PC-3 (cell line): ENCODE measurements around the gene COL8A1. TPM values are rescaled to one million over a fixed set of nuclear protein-coding genes. Genes with fewer than 3 reads are reported as not detected.

Experiments used
- ATAC-seq: fragments of 200-7000 bp; cut with Tn5 transposase; 2 replicates; pipeline ENCODE4 v1.9.1; 2020; ENCODE audit warnings: mild to moderate bottlenecking, moderate library complexity
- BruUV-seq: library from RNA; stranded (reverse); fragments of 400-500 nt; replicated peaks from 2 replicates; lab custom pipeline; 2021; lab: Mats Ljungman, UMichigan
- CTCF ChIA-PET: fragments of 300-600 bp; sonication (Branson Sonifier 250); formaldehyde crosslinking; loops from one replicate; lab custom pipeline; 2022; ENCODE audit warnings: antibody characterized with exemption; lab: Charles Lee
- POLR2A ChIA-PET: fragments of 300-600 bp; sonication (Branson Sonifier 250); formaldehyde crosslinking; loops from one replicate; lab custom pipeline; 2022; ENCODE audit warnings: antibody characterized with exemption; ENCODE audit not compliant: unreplicated experiment; lab: Charles Lee
- DNase-seq: peaks from one replicate; pipeline ENCODE4 v3.0.0-alpha.2; 2015
- H2AFZ ChIP-seq: fragments of 300-600 bp; sonication (generic); 2 replicates; pipeline ENCODE4 v1.6.0; 2016; ENCODE audit warnings: antibody characterized with exemption, low read length
- H3F3A ChIP-seq: fragments of 300-600 bp; sonication (generic); one replicate; pipeline ENCODE4 v1.6.0; 2017; ENCODE audit warnings: antibody characterized with exemption, low read length, control low read depth, mild to moderate bottlenecking; ENCODE audit not compliant: unreplicated experiment
- H3K27ac ChIP-seq: fragments of 300-600 bp; sonication (generic); 2 replicates; pipeline ENCODE4 v1.5.1; 2016; ENCODE audit warnings: mild to moderate bottlenecking, low read length
- H3K27me3 ChIP-seq: fragments of 300-600 bp; sonication (generic); 2 replicates; pipeline ENCODE4 v1.6.1; 2016; ENCODE audit warnings: low read length, mixed read lengths
- H3K36me3 ChIP-seq: fragments of 300-600 bp; sonication (generic); 2 replicates; pipeline ENCODE4 v1.6.1; 2016; ENCODE audit warnings: low read depth, mixed run types, low read length, mixed read lengths
- H3K4me1 ChIP-seq: fragments of 300-600 bp; sonication (generic); 2 replicates; pipeline ENCODE4 v1.5.1; 2016; ENCODE audit warnings: low read length; ENCODE audit not compliant: insufficient read depth
- H3K4me2 ChIP-seq: fragments of 300-600 bp; sonication (generic); 2 replicates; pipeline ENCODE4 v1.6.0; 2016; ENCODE audit warnings: low read length
- H3K4me3 ChIP-seq: fragments of 300-600 bp; sonication (generic); 2 replicates; pipeline ENCODE4 v1.5.1; 2016; ENCODE audit warnings: mild to moderate bottlenecking, low read length, mixed read lengths
- H3K79me2 ChIP-seq: fragments of 300-600 bp; sonication (generic); 2 replicates; pipeline ENCODE4 v1.6.1; 2017; ENCODE audit warnings: low read length, mixed read lengths
- H3K9ac ChIP-seq: fragments of 300-600 bp; sonication (generic); 2 replicates; pipeline ENCODE4 v1.6.0; 2016; ENCODE audit warnings: mild to moderate bottlenecking, low read length
- H3K9me2 ChIP-seq: fragments of 300-600 bp; sonication (generic); replicated peaks from 2 replicates; pipeline ENCODE4 v1.6.1; 2016; ENCODE audit warnings: mixed run types, low read length, mixed read lengths
- H3K9me3 ChIP-seq: fragments of 300-600 bp; sonication (generic); 2 replicates; pipeline ENCODE4 v1.6.1; 2016; ENCODE audit warnings: low read length, mixed read lengths
- H4K20me1 ChIP-seq: fragments of 300-600 bp; sonication (generic); 2 replicates; pipeline ENCODE4 v1.6.1; 2016; ENCODE audit warnings: low read length, mixed read lengths
- EZH2 ChIP-seq: fragments of 300-600 bp; sonication (generic); IDR thresholded peaks from one replicate; pipeline ENCODE4 v1.6.1; 2017; ENCODE audit warnings: antibody characterized with exemption, mild to moderate bottlenecking, low read length; ENCODE audit not compliant: unreplicated experiment
- EZH2phosphoT487 ChIP-seq: fragments of 300-600 bp; sonication (generic); IDR thresholded peaks from 2 replicates; pipeline ENCODE4 v1.6.1; 2018; ENCODE audit warnings: mild to moderate bottlenecking, antibody characterized with exemption, low read length, borderline replicate concordance
- intact Hi-C: fragments of 100-400 bp; cut with micrococcal nuclease; formaldehyde crosslinking; loops from 2 replicates; pipeline ENCODE4 v1.9.0; 2023
- total RNA-seq: library from RNA; depleted of rRNA; stranded (reverse); fragments of >200 nt; gene quantifications from 2 replicates; pipeline ENCODE4 v1.2.3, GENCODE V29; 2014
- TF ChIP-seq, protein P1 (sequence below): fragments of 300-600 bp; sonication (generic); conservative IDR thresholded peaks from 2 replicates; pipeline ENCODE4 v1.5.1; 2017; ENCODE audit warnings: antibody characterized with exemption, low read depth, mild to moderate bottlenecking, low read length

COL8A1 gene
- total RNA-seq, 1 experiment from 2014 or later, result 2.4 TPM

DNA sequence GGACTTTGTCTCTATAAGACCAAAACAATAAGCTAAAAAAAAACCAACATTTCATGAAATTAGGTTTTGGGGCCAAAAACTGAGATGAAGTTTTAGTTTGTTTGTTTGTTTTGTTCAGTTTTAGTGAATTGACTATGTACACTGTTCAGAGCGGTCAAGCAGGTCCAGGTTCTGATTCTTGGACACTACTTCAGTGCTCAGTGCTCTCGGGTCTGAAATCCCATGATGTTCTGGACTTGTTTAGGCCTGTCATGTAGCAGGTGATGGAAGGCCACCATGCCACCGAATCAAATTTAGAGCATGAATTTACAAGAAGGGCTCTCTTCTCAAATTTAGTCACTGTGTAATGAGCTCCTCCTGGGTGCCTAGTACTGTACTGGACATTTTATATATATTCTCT is 45.5 kb downstream of the COL8A1 start:
- intact Hi-C loops, result no loop called here
- H4K20me1 ChIP-seq, result no peaks in the 10 kb centered on the region
- no peaks in the 10 kb centered on the region for H3K9me3 ChIP-seq
- DNase-seq (no peak), ATAC-seq (no peak)
- POLR2A ChIA-PET, result no interaction called here
- no peaks in the 10 kb centered on the region for H3K9me2 ChIP-seq
- H3K9ac ChIP-seq, result no peak overlapping the region
- TF ChIP-seq, protein P1, sequence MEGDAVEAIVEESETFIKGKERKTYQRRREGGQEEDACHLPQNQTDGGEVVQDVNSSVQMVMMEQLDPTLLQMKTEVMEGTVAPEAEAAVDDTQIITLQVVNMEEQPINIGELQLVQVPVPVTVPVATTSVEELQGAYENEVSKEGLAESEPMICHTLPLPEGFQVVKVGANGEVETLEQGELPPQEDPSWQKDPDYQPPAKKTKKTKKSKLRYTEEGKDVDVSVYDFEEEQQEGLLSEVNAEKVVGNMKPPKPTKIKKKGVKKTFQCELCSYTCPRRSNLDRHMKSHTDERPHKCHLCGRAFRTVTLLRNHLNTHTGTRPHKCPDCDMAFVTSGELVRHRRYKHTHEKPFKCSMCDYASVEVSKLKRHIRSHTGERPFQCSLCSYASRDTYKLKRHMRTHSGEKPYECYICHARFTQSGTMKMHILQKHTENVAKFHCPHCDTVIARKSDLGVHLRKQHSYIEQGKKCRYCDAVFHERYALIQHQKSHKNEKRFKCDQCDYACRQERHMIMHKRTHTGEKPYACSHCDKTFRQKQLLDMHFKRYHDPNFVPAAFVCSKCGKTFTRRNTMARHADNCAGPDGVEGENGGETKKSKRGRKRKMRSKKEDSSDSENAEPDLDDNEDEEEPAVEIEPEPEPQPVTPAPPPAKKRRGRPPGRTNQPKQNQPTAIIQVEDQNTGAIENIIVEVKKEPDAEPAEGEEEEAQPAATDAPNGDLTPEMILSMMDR, result no peak
- TF ChIP-seq EZH2 (no peak), EZH2phosphoT487 (no peak)
- CTCF ChIA-PET, result no interaction called here
- H2AFZ ChIP-seq, result no peak overlapping the region
- H3K4me2 ChIP-seq, result no peak overlapping the region
- no peak overlapping the region for H3K27ac ChIP-seq
- no peaks in the 10 kb centered on the region for H3K36me3 ChIP-seq
- no peak overlapping the region for H3K4me3 ChIP-seq
- BruUV-seq, result no TSS peak
- no peaks in the 10 kb centered on the region for H3K4me1 ChIP-seq
- no peaks in the 10 kb centered on the region for H3K79me2 ChIP-seq
- H3K27me3 ChIP-seq, result no peaks in the 10 kb centered on the region
- H3F3A ChIP-seq, result no peaks in the 10 kb centered on the region

DNA sequence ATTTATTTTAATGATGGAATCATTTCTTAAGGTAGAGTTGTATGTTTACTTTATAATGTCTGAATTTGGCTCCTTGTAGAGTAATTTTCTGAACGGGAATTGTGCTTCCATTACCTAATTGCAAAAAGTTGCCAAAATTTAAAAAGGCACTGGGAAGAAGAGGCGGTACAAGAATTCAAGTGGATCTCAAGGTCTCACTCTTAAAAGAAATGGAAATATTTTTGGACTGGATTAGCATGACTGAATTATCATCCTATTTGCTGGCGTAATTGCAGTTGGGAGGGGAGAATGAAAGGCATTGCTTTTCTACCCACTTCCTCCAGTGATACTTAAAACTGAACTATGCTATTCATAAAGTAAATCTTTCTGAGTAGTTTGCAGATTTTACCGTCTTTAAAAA is 46.2 kb downstream of the COL8A1 start:
- H3K9me2 ChIP-seq, result no peaks in the 10 kb centered on the region
- H3K9me3 ChIP-seq, result no peaks in the 10 kb centered on the region
- no peaks in the 10 kb centered on the region for H3K27me3 ChIP-seq
- H3K4me1 ChIP-seq, result no peaks in the 10 kb centered on the region
- H3F3A ChIP-seq, result no peaks in the 10 kb centered on the region
- no peak overlapping the region for H3K9ac ChIP-seq
- DNase-seq (no peak), ATAC-seq (no peak)
- TF ChIP-seq, protein P1, result no peak
- TF ChIP-seq EZH2, result no peak
- TF ChIP-seq EZH2phosphoT487, result no peak
- no peaks in the 10 kb centered on the region for H4K20me1 ChIP-seq
- CTCF ChIA-PET, result no interaction called here
- H3K79me2 ChIP-seq, result no peaks in the 10 kb centered on the region
- no peak overlapping the region for H3K4me2 ChIP-seq
- no peak overlapping the region for H3K27ac ChIP-seq
- H3K36me3 ChIP-seq, result no peaks in the 10 kb centered on the region
- no peak overlapping the region for H3K4me3 ChIP-seq
- POLR2A ChIA-PET, result no interaction called here
- no peak overlapping the region for H2AFZ ChIP-seq
- intact Hi-C loops, result loop anchor here (5.0 kb wide), 2 partner anchors 147 to 507 kb away; no protein-coding TSS in a partner anchor
- BruUV-seq, result no TSS peak

DNA sequence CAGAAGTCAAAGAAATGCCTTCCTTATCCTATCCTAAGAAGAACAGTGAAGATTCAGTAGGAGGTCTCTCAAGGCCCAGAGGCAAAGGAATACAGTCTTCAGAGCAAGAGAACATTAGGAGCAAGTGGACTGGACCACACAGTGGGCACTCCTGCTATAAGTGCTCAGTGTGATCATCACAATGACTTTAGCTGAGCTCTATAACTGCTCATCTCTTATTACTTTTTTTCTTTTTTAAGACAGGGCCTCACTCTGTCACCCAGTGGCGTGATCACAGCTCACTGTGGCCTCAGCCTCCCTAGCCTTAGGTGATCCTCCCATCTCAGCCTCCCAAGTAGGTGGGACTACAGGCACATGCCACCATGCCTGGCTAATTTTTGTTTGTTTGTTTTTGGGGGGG is 48.1 kb downstream of the COL8A1 start:
- no peak overlapping the region for H2AFZ ChIP-seq
- H3K4me3 ChIP-seq, result no peak overlapping the region
- no peak overlapping the region for H3K4me2 ChIP-seq
- no TSS peak for BruUV-seq
- TF ChIP-seq EZH2phosphoT487 (no peak), EZH2 (no peak)
- TF ChIP-seq, protein P1, result no peak
- H3K9me3 ChIP-seq, result no peaks in the 10 kb centered on the region
- H3K27ac ChIP-seq, result no peak overlapping the region
- H3K9me2 ChIP-seq, result no peaks in the 10 kb centered on the region
- H3K36me3 ChIP-seq, result no peaks in the 10 kb centered on the region
- no peaks in the 10 kb centered on the region for H3K4me1 ChIP-seq
- no peak overlapping the region for H3K9ac ChIP-seq
- H4K20me1 ChIP-seq, result no peaks in the 10 kb centered on the region
- no peaks in the 10 kb centered on the region for H3K79me2 ChIP-seq
- H3K27me3 ChIP-seq, result no peaks in the 10 kb centered on the region
- ChIA-PET CTCF (interaction anchor here (0.6 to 0.7 kb wide), 2 partner anchors 187 to 303 kb away, joined by 3 read pairs; no protein-coding TSS in a partner anchor), POLR2A (no interaction called here)
- ATAC-seq, result no peak
- no peak for DNase-seq
- no peaks in the 10 kb centered on the region for H3F3A ChIP-seq
- intact Hi-C loops, result loop anchor here (2.0 to 5.0 kb wide), 3 partner anchors 42 to 509 kb away; no protein-coding TSS in a partner anchor
